Measurements from ENCODE around the gene DNAH2.

DNAH2 gene, protein sequence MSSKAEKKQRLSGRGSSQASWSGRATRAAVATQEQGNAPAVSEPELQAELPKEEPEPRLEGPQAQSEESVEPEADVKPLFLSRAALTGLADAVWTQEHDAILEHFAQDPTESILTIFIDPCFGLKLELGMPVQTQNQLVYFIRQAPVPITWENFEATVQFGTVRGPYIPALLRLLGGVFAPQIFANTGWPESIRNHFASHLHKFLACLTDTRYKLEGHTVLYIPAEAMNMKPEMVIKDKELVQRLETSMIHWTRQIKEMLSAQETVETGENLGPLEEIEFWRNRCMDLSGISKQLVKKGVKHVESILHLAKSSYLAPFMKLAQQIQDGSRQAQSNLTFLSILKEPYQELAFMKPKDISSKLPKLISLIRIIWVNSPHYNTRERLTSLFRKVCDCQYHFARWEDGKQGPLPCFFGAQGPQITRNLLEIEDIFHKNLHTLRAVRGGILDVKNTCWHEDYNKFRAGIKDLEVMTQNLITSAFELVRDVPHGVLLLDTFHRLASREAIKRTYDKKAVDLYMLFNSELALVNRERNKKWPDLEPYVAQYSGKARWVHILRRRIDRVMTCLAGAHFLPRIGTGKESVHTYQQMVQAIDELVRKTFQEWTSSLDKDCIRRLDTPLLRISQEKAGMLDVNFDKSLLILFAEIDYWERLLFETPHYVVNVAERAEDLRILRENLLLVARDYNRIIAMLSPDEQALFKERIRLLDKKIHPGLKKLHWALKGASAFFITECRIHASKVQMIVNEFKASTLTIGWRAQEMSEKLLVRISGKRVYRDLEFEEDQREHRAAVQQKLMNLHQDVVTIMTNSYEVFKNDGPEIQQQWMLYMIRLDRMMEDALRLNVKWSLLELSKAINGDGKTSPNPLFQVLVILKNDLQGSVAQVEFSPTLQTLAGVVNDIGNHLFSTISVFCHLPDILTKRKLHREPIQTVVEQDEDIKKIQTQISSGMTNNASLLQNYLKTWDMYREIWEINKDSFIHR (N-terminal part only)

DNA sequence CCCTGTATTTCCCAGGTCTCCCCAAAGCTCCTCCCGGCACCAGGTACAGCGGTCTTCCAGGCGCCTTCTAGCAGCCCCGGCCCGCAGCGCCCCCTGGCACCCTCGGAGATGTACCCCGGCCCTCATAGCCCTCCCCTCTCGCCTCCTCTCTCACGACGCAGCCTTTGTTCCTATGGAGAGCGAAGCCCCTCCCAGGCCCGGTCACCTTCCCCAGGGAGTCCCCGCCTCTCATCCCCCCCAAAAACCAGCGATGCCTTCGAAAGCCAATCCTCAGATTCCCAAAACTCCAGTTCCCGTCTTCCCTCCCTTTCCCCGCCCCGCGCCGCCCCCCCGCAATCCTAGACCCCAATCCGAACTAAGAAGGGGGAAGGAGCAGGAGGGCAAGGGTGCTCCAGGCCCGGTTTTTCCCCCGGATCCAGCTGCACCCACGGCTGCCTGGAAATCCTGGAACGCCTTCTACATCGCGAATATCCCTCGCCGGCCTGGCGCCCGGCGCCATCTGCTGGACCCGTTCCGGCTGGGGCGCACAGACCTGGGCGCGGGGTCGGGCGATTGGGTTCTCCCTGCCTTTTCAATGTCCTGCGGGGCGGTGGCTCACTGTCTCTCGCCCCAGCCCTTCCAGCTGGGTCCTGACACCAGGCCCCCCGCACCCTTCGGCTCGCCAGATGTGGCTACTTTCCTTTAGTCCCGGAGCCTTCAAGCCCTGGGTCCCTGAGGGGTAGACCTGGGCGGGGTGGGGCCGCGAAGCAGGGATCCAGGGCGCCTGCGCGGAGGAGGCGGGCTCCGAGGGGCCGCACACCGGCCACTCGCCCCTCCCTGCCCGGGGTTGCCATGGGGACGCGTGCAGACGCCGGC, at the start of gene DNAH2:
Gene DNAH2, plus strand, starts transcription at position 844 of the 855 bp plus-strand sequence. CDS start 1,991 bp downstream, outside the sequence.
- peak; percentile 92 for DNase-seq

DNA sequence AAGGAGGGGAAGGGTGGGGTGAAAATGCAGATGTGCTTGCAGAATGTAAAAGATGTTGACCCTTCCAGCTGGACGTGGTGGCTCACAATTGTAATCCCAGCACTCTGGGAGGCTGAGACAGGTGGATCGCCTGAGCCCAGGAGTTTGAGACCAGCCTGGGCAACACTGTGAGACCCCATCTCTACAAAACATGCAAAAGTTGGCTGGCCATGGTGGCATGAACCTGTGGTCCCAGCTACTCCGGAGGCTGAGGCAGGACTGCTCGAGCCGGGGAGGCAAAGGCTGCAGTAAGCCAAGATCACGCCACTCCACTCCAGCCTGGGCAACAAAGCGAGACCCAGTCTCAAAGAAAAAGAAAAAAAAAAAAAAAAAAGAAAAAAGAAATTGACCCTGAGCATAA, 49.1 kb upstream of the DNAH2 start:
- DNase-seq, result no peak

- no peak for DNase-seq
Measured at GRCh38 chr17:7673239-7673638, 44.3 kb upstream of the DNAH2 start.

DNA sequence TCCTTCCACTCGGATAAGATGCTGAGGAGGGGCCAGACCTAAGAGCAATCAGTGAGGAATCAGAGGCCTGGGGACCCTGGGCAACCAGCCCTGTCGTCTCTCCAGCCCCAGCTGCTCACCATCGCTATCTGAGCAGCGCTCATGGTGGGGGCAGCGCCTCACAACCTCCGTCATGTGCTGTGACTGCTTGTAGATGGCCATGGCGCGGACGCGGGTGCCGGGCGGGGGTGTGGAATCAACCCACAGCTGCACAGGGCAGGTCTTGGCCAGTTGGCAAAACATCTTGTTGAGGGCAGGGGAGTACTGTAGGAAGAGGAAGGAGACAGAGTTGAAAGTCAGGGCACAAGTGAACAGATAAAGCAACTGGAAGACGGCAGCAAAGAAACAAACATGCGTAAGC, 42.6 kb upstream of the DNAH2 start:
- no peak for DNase-seq

DNA sequence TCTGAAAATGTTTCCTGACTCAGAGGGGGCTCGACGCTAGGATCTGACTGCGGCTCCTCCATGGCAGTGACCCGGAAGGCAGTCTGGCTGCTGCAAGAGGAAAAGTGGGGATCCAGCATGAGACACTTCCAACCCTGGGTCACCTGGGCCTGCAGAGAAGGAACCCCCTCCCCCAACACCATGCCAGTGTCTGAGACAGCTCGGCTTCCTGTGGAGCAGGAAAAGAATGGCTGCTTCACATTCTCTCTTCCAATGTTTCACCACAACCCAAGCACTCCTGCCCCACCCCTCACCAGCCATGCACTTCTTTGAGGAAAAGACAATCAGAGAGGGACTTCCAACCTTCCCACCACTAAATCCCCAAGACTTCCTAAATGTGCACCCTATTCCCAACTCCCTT, 41.0 kb upstream of the DNAH2 start:
- DNase-seq, result no peak

DNA sequence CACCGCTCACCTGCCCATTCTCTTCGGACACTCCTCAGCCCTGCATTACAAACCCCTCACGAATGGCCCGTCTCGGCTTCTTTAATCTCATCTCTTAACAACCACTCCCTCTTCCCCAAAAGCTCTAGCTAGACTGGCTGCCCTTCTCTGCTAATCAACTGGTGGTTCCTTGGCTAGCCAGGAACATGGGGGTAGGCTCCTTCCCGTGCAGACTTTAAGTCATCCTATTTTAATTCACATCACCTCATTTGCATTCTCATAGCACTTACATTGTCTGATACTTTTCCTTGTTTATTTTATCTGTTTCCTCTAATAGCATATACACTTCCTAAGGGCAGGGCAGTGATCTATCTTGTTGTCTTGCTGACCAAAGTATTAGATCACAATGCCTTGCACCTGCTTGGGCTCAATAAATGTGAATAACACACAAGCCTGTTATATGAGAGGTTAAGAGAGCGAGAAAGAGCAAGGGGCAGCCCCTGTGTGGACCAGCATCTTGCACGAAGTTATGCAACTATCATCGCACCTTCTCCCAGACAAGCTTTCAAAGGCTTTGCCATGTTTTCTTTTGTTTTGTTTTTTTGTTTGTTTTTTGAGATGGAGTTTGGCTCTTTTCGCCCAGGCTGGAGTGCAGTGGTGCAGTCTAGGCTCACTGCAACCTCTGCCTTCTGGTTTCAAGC, 40.0 kb upstream of the DNAH2 start:
- no peak for DNase-seq

GRCh38 chr17:7684851-7685532, 32.6 kb upstream of the DNAH2 start:
- no peak for DNase-seq

DNA sequence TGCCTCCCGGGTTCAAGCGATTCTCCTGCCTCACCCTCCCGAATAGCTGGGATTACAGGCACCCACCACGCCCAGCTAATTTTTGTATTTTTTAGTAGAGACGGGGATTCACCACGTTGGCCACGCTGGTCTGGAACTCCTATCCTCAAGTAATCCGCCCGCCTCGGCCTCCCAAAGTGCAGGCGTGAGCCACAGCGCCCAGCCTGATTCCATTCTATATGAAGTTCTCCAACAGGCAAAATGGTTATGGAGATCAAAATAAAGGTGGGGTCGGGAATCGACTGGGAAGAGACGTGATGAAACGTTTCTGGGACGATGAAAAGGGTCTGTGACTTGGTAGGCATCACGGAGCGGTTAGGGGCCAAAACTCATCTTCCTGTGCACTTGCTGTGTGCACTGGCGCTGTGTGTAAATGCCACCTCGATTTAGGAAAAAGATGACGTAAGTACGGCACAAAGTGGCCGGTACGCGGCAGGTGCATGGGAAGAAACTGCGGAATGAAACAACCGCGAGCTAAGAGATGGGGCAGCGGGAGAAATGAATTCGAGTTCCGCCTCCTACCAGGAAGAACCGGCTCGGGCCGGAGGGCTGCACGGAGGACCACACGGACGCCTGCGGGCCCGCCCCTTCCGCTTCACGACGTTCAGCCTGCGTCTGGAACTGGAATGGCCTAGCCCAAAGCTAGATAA, 31.9 kb upstream of the DNAH2 start:
- DNase-seq, result peak; percentile 88

GRCh38 chr17:7686222-7687071, 31.1 kb upstream of the DNAH2 start:
- peak; percentile 39 for DNase-seq

DNA sequence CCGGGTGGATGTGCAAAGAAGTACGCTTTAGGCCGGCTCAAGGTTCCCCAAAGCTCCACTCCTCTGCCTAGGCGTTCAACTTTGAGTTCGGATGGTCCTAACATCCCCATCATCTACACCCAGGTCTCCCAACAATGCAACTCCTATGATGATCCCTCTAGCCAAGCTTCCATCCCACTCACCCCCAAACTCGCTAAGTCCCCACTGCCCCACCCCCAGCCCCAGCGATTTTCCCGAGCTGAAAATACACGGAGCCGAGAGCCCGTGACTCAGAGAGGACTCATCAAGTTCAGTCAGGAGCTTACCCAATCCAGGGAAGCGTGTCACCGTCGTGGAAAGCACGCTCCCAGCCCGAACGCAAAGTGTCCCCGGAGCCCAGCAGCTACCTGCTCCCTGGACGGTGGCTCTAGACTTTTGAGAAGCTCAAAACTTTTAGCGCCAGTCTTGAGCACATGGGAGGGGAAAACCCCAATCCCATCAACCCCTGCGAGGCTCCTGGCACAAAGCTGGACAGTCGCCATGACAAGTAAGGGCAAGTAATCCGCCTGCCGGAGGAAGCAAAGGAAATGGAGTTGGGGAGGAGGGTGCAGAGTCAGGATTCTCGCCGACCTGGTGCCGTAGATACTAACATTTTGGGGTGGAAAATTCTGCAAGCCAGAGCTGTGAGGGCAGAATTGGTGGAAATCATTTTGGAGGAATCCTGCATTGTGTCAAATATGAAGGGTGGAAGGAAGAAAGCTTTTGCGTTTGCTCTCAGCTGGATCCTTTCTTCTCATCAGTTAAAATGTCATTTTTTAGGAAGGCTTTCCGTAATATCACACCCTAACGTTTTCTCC, 30.3 kb upstream of the DNAH2 start, which contains the start of gene TP53:
Gene TP53, minus strand, starts transcription at position 419 of the 836 bp plus-strand sequence. CDS start 10,896 bp downstream, outside the sequence.
- DNase-seq, result peak; percentile 85

DNA sequence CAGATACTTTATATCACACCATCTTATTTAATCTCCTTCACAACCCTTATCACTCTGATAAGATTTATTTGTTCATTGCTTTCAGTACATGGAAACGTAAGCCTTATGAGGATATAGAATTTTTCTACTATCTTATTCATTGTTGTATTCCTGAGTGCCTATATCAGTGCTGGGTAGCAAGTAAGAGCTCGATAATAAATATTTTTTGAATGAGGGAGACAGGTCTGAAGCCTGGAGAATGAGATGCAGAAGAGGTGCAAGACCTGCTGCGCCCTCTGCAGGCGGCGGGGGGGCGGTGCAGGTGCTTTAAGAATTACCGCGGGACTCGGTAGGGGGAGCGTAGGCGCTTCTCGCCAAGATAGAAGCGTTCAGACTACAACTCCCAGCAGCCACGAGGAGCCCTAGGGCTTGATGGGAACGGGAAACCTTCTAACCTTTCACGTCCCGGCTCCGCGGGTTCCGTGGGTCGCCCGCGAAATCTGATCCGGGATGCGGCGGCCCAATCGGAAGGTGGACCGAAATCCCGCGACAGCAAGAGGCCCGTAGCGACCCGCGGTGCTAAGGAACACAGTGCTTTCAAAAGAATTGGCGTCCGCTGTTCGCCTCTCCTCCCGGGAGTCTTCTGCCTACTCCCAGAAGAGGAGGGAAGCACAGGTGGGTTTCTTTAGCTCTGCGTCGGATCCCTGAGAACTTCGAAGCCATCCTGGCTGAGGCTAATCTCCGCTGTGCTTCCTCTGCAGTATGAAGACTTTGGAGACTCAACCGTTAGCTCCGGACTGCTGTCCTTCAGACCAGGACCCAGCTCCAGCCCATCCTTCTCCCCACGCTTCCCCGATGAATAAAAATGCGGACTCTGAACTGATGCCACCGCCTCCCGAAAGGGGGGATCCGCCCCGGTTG, 29.4 kb upstream of the DNAH2 start, which contains the start of gene WRAP53:
Gene WRAP53, plus strand, starts transcription at position 570 of the 900 bp plus-strand sequence. Its CDS starts 172 bp downstream, at position 742.
- DNase-seq, result peak; percentile 99

DNA sequence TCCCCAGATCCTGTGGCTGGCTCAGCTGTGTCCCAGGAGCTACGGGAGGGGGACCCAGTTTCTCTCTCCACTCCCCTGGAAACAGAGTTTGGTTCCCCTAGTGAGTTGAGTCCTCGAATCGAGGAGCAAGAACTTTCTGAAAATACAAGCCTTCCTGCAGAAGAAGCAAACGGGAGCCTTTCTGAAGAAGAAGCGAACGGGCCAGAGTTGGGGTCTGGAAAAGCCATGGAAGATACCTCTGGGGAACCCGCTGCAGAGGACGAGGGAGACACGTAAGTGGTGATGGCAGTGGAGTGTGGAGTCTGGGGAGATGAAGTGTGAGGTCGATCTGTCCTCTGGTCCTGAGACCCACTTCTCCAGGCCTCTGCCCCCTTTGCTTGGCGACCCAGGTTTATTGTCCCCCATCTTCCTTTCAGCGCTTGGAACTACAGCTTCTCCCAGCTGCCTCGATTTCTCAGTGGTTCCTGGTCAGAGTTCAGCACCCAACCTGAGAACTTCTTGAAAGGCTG, 28.7 kb upstream of the DNAH2 start:
- no peak for DNase-seq

- DNase-seq, result no peak
Measured at GRCh38 chr17:7695586-7695985, 22.0 kb upstream of the DNAH2 start.

- DNase-seq, result no peak
Measured at GRCh38 chr17:7697828-7698588, 19.5 kb upstream of the DNAH2 start.

- no peak for DNase-seq
Measured at GRCh38 chr17:7700510-7700909, 17.0 kb upstream of the DNAH2 start.

GRCh38 chr17:7701681-7702080, 15.9 kb upstream of the DNAH2 start:
- no peak for DNase-seq
